ENCODE measurements around the gene MATN1.

- TF ChIP-seq CTCF (IDR thresholded peaks at IDR 0.05) (no peak), POLR2A (IDR thresholded peaks at IDR 0.05) (no peak)
These were observed 29.2 kb upstream of the MATN1 start for GRCh38 chr1:30752651-30752908.

Measured in uterus (tissue), 2 donors.